IPS-NIHi7 (cell line): ENCODE results near the gene FEM1C.

ENCODE experiments used
- DNase-seq: peaks from one replicate; pipeline ENCODE4 v3.0.0; 2012; ENCODE audit warnings: mixed read lengths; ENCODE audit errors: extremely low spot score

The FEM1C gene

DNA sequence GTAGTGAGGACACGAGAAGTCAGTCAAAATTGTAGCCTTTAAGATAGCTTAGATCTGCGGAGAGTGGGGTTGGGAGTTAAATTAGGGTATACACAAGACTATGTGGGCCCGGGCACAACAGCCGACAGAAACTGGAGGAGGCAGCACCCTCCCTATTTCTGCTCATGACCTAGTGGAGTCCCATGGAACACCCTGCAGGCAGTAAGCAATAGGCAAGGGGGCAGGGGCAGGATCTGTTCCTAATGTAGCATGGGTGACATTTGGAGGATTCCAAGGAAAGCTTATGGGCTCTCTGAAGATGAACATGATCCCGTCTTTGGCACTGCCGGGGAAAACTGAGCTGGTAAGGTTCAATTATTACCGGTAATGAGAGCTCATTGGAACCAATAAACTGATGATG lies 67.0 kb downstream of the FEM1C start:
- DNase-seq = no peak

DNA sequence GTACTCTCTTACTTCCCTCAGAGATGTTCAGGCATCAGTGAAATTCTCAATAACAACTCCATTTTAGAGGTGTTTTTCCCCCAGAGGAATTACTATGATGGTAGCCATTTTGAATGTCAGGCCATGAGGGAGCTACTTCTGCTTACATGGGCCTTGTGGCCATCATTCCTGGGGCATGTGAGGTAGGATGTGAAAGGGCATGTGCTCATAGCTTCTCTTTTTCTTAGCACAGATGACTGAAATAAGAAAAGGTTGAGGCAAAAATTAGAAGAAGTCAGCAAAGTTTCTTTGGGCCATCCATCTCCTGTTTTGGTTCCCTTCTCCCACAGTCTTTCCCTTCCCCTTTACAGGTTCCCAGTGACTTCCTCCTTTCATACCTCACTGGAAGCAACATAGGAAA lies 68.8 kb downstream of the FEM1C start:
- no peak for DNase-seq

DNA sequence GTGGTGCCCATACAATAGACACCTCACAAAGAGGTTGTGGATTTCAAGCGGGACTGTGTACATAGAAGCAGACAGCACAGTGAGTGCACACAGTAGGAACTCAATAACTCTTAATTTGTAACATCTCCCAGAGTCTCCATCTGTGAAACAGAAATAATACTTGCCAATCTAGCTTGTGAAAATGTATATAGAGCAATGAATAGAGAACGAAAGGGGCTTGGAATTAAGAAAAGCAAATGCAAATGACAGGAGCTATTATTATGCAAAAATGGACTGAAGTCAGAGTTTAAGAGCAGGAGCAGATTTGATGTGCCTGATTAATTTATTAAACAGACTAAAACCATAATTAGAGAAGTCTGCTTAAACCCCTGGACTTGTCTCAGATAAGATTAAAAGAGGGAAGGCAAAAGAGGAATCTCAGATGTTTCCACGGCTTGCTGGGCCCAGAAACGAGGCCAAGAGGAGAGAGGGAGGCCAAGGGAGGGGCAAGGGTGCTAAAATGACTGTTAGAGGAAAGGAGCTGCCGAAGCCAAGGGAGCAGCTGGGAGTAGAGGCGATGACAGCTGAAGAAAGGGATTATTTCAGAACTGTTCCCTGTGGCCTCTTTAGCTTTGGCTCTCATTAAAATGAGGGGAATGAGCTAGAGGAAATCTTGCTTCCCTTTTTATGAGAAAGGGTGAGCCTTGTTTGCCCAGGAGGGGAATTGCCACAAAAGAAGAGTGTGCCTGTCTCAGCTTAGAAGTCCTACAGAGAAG lies 72.1 kb downstream of the FEM1C start:
- DNase-seq = no peak

DNA sequence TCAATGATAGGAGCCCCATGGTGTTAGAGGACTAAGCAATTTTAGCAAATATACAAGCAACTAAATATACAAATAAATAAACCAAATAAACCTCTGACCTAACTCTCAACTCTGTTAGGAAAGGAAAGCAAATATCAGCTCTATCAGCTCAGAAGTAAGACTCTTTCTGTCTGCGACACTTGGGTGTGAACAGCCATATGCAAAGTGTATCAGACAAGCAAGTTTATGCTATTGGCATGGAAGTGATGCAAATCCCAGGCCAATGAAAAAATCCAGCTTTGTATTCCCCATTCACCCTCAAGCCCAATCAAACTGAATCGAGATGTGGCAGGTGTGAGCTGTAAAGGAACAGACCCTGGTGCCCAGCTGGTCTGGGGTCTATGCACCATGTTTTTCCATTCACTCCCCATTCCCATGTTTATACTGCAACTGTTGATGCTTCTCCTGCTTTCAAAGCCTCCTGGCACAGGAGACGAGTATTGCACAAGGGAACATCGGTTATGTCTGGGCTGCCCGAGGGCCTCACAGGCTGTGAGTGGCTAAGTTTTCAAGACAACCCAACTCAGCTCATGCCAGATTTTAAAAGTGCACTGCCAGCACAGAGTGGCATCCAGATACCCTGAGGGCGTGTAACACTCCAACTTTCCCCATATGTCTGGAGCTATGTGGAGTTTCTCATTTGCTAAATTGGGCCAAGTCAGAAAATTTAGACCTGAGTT lies 73.1 kb downstream of the FEM1C start:
- DNase-seq = no peak

GRCh38 chr5:115470921-115471320 lies 73.7 kb downstream of the FEM1C start:
- DNase-seq = no peak
